Activated CD4-positive, alpha-beta T cell treated with anti-CD3 and anti-CD28 coated beads, Interleukin-2, Interleukin-6, amounts not matched to agents 100 ng/mL and 50 ng/mL, durations not matched to agents 16 hours and 8 hours (primary cell): ENCODE measurements around the gene TOX2.

ENCODE experiments used
- DNase-seq: peaks from one replicate; pipeline ENCODE4 v3.0.0-alpha.2; 2020

TOX2 gene

DNA sequence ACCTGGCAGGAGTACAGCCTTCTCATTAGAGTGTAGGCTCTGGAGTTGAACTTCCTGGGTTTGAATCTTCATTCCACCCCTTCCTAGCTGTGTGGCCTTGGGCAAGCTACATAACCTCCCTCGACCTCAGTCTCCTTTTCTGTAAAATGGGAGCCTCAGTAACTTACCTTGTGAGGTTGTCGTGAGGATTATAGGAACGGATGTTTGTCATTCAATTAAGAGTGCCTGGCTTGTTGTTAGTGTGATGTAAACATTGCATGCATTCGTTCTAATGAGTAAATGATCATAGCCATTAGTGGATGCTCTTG is 45.2 kb downstream of the TOX2 start:
- no peak for DNase-seq

DNA sequence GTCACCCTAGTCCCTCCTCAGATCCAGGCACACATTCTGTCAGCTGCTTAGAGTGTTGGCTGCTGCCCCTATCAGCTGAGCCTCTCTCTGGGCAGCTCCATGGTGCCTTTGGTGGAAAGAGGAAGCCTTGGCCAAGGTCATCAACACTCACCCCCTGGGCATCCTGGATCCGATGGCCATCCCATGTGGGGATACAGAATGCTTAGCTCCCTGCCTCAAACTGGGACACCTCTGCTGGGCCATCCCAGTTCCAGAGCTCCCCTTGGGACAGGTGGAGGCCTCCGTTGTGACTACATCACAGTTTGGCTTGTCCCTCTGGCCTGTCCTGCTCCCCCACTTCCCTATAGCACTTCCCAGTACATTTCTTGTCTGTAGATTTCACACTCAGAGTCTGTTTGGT is 45.6 kb downstream of the TOX2 start:
- no peak for DNase-seq

DNA sequence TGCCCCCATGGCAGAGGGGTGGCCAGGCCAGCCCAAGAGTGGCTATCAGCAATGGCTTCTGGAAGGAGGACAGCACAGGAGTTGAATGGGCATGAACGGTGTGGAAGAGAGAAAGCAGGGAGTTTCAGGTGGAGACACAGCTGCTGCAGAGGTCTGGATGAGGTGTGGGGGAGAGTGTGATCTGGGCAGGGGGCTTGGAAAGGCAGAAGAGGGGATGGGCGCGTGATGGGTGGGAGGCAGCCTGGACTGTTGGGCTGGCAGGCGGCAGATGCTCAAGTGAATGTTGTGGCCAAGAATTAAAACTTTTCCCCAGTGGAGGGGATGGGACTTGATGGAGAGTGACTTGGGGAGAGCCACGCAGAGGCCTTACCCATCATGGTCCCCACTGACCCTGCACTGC is 46.5 kb downstream of the TOX2 start:
- no peak for DNase-seq

DNA sequence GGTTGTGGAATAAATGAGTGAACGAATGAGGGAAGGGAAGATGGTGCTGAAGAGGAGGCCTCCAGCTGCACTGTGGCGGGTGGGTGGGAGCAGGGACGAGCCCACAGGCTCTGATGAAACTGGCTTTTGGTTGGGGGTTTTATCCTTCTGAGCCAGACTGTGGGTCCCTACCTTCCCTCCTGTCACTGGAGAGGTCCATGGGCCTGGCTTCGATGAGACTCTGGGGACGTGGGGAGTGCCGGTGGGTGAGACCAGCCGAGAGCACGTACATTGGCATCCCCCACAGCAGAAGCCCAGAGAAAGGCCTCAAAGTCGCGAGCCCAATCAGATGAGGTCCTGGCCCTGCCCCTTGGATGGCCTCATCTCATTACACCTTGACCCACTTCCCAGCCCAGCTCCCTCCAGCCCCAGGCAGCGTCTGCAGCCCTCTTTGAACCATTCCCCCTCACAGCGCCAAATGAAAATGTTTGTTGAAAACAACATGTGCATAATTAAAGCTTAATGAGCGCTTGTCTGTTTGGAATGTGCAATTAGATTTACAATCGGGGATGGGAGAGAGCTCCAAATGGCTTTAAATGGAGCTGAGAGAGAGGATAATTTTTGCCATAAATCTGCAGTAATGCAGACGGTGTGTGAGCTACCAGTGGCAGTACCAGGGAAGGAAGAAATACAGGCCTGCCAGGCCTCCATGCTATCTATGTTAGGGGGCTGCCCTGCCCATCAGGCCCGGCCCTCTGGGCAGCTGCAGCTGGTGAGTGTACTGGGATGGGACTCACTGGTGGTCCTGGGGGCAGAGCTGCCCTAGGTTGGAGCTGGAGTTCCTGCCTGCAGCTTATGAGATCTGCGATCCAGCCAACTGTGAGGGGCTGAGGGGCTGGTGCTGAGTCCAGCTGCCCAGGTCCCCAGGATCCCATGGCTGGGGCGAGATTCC is 47.2 kb downstream of the TOX2 start:
- no peak for DNase-seq

DNA sequence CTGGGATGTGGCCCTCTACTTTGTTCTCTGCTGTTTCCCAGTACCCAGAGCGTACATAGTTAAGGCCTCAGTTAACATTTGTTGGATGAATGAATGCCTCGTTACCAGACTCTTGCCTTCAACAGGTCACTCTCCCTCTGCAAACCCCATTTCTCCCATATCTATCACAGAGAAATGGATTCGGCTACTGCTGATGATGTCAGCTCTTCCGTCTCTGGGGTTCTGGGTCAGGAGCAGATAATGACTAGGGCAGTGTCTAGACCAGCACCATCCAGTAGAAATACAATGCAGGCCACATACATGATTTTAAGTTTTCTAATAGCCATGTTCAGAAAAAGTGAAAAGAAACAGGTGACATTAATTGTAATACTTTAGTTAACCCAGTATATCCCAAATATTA is 47.9 kb downstream of the TOX2 start:
- DNase-seq: no peak

GRCh38 chr20:43963233-43963632 is 48.6 kb downstream of the TOX2 start:
- DNase-seq: no peak

GRCh38 chr20:43963872-43964791 is 49.5 kb downstream of the TOX2 start:
- DNase-seq: no peak

DNA sequence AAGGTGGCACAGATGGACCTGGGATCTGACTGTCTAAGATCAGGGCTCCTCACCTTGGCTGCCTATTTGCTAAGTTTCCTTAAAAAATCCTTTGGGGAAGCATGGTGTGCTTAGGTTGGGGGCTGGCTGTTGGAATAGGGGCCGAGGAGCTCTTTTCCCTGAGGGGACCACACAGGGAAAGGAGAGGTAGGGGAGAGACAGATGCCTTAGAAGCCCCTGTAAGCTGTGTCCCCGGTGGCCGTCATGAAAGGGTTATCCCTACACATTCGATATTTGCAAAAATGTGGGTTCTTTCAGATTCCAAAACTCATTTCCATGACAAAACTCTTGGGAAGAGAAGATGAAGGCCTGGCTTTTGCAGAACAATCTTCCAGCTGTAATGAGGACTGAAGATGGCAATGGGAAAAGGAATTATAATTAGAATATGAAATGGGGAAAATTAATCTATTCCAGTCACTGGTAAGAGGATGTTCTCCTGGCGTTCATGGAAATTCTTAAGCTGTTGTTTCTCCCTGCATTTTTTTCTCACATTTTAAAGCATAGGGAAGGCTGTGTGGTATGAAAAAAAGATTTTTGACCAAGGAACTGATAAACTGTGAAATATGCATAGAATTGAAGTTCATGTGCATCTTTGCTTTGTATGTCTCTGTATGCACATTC is 53.8 kb downstream of the TOX2 start:
- DNase-seq: no peak

DNA sequence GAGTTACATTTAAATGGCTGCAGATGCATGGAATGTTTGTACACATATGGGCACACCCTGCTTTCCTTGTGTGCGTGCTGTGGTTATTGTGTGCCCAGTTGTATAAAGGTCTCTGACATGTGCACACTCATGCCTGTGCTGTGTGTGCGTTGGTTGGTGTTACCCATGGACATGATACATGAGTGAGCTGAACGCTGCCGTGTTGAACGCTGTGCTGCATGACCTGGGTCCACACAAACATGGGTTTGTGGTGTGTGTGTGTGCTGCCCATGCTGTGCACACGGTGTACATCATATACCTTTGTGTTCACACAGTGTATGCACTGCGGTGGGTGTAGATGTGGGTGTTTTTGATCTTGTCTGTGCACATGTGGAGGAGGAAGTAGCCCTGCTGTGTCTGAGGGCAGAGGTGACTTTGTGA is 54.4 kb downstream of the TOX2 start:
- DNase-seq: no peak

- no peak for DNase-seq
Observed at GRCh38 chr20:43969501-43970182, 55.0 kb downstream of the TOX2 start.

GRCh38 chr20:43971267-43971666 is 56.6 kb downstream of the TOX2 start:
- DNase-seq: no peak

DNA sequence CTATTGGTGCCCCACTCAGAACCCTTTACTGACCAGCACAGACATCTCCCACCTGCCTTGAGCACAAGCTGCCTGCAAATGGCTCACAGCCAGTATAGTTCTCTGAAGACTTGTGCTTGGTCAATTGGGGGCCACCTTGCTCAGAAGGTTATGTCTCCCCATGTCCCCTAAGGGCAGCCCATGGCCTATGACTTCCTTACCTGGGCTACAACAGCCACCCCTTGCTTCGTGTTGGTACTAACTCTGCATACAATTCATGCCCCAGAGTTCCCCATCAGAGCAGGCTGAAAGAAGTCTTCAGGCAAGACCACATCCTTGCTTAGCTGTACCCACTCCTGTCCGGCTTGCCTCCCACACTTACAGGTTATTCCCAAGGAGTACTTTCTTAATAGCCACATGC is 57.4 kb downstream of the TOX2 start:
- DNase-seq: no peak

DNA sequence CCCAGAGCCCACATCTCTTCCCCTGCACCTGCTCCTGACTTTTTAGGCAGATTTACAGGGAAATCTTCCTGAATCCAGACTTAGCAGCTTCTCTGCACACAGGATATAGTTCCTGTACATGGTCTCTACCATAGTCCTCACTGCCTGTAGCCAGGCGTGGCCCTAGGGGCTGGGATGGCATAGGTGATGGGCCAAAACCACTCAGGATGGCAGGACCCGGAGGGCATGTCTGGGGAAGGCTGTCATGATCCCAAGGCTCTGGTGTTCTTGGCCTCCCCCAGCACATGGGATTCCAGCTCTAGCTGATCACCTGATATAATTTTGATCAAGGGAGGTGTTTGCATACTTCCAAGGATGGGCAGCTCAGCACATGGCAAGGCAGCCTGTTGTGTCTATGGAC is 58.0 kb downstream of the TOX2 start:
- no peak for DNase-seq

DNA sequence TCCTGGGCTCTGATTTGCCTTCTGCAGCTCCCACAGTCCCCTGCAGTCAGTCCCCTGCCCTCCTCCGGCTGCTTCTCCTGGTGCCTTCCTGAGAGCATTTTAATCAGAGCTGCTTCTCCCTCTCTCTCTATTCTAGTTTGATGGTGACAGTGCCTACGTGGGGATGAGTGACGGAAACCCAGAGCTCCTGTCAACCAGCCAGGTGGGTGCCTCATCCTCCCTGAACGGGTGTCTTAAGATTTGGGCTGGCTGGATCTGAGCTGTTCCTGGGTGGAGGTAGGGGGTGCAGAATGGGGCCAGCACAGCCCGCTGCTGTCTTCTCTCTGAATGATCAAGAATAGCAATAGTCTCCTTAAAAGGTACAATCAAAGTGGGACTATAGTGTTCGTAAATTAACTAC is 58.6 kb downstream of the TOX2 start:
- no peak for DNase-seq

- DNase-seq: no peak
Observed at GRCh38 chr20:43973671-43974450, 59.2 kb downstream of the TOX2 start.

DNA sequence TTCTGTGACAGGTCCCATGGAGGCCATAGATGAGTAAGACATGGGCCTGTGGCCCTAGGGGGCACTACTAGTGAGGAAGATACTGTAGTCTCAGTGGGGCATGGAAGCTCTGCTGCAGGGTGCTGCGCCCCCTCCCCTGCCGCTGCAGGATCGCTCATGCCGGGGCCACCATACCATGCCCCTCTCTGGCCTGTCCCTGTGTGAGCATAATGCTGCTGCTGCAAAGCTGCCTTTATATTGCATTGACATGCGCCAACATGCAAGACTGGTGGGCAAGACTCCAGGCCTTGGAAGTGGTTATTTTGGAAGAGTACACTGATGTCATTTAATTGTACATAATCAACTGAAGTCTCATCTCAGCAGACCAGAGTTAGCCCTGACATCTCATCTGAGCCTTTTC is 60.0 kb downstream of the TOX2 start:
- no peak for DNase-seq

GRCh38 chr20:43975096-43975768 is 60.6 kb downstream of the TOX2 start:
- DNase-seq: peak; percentile 39

DNA sequence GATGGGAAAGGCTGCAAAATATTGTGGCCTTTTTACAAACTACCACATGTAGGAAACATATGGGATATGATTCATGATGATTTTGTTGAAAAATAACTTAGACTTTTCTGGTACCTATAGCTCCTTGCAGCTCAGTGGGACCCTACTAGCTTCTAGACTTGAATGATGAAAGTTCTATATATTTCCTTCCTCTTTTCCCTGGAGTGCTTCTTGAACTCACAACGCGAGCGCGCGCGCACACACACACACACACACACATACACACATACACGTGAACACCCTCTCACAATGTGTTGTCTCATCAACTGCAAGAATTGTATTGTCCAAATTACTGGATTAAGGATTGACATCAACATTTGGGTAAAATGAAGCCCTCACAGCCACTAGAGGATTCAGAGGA is 61.9 kb downstream of the TOX2 start:
- no peak for DNase-seq

GRCh38 chr20:43977252-43977651 is 62.6 kb downstream of the TOX2 start:
- DNase-seq: no peak

- DNase-seq: no peak
Observed at GRCh38 chr20:43977962-43978361, 63.3 kb downstream of the TOX2 start.

- no peak for DNase-seq
Observed at GRCh38 chr20:43979576-43980105, 65.0 kb downstream of the TOX2 start.
